H1 (cell line): ENCODE data around the gene RPA3. TPM values are rescaled to one million over a fixed set of nuclear protein-coding genes. Genes with fewer than 3 reads are reported as not detected.

Source experiments
- CTCF ChIA-PET: fragments of 300-600 bp; sonication (Branson Sonifier 250); formaldehyde crosslinking; loops from one replicate; lab custom pipeline; 2021; ENCODE audit not compliant: partially characterized antibody; lab: Charles Lee
- POLR2A ChIA-PET: fragments of 300-600 bp; sonication (Branson Sonifier 250); formaldehyde crosslinking; loops from one replicate; lab custom pipeline; 2021; ENCODE audit warnings: inconsistent platforms; ENCODE audit not compliant: partially characterized antibody; lab: Charles Lee
- DNase-seq, 2 experiments: peaks; one replicate each; pipeline versions ENCODE4 v3.0.0 to v3.0.0-alpha.2; 2010 to 2022; ENCODE audit warnings: low spot score in 2 of 2, low read depth in 1 of 2, mixed read lengths in 1 of 2
- FAIRE-seq: peaks from 2 replicates; lab custom pipeline; 2011; peaks lifted over from hg19 to GRCh38; lab: Jason Lieb, UNC
- H2AFZ ChIP-seq: 2 replicates; pipeline ENCODE4 v1.8.1; 2012; ENCODE audit warnings: low read length, inconsistent platforms
- H2AK5ac ChIP-seq: 2 replicates; pipeline ENCODE4 v1.6.1; 2013; ENCODE audit warnings: low read depth, low read length
- H2BK120ac ChIP-seq: replicated peaks from 2 replicates; pipeline ENCODE3; 2013; ENCODE audit warnings: low read depth, low read length, inconsistent platforms
- H2BK12ac ChIP-seq: 2 replicates; pipeline ENCODE4 v1.6.1; 2013; ENCODE audit warnings: low read depth, low read length
- H2BK15ac ChIP-seq: 2 replicates; pipeline ENCODE4 v1.6.1; 2013; ENCODE audit warnings: low read length
- H2BK20ac ChIP-seq: 2 replicates; pipeline ENCODE4 v1.6.1; 2013; ENCODE audit warnings: low read length
- H2BK5ac ChIP-seq: 2 replicates; pipeline ENCODE4 v1.6.1; 2013; ENCODE audit warnings: low read depth, low read length
- H3K14ac ChIP-seq: 2 replicates; pipeline ENCODE4 v1.6.1; 2013; ENCODE audit warnings: inconsistent platforms; ENCODE audit not compliant: insufficient read length
- H3K18ac ChIP-seq: 2 replicates; pipeline ENCODE4 v1.6.1; 2013; ENCODE audit warnings: low read length; ENCODE audit errors: extremely low read depth
- H3K23ac ChIP-seq: 2 replicates; pipeline ENCODE4 v1.6.1; 2013; ENCODE audit warnings: inconsistent platforms; ENCODE audit not compliant: insufficient read length
- H3K23me2 ChIP-seq: 2 replicates; pipeline ENCODE4 v1.6.1; 2013; ENCODE audit warnings: low read depth, low read length
- H3K27ac ChIP-seq: 2 replicates; pipeline ENCODE4 v1.6.1; 2011; ENCODE audit warnings: low read depth, low read length, inconsistent platforms
- H3K27me3 ChIP-seq, 4 experiments: replicated peaks in 1 of 4; 1 replicate in 1 of 4; 2 replicates in 3 of 4; pipeline versions ENCODE4 v1.6.1 to v1.8.1; 2011 to 2013; ENCODE audit warnings: low read length in 3 of 4, mild to moderate bottlenecking in 3 of 4, inconsistent platforms in 2 of 4, mixed read lengths in 2 of 4, moderate library complexity in 1 of 4; ENCODE audit not compliant: control insufficient read depth in 3 of 4, insufficient read depth in 3 of 4; ENCODE audit errors: extremely low read depth in 1 of 4
- H3K36me3 ChIP-seq, 4 experiments: 2 replicates each; pipeline versions ENCODE4 v1.6.1 to v1.8.1; 2011 to 2013; ENCODE audit warnings: mild to moderate bottlenecking in 4 of 4, low read length in 3 of 4, moderate library complexity in 2 of 4, control low read depth in 1 of 4, inconsistent platforms in 1 of 4; ENCODE audit not compliant: insufficient read depth in 4 of 4, control insufficient read depth in 2 of 4
- H3K4ac ChIP-seq: replicated peaks from 2 replicates; pipeline ENCODE3; 2013; ENCODE audit warnings: low read length, low read depth, mixed read lengths, inconsistent platforms; ENCODE audit not compliant: insufficient read length
- H3K4me1 ChIP-seq, 4 experiments: replicated peaks in 1 of 4; 1 replicate in 1 of 4; 2 replicates in 3 of 4; pipeline versions ENCODE4 v1.6.1 to v1.8.1; 2011 to 2013; ENCODE audit warnings: low read length in 3 of 4, inconsistent platforms in 2 of 4, mixed read lengths in 1 of 4; ENCODE audit not compliant: insufficient read depth in 4 of 4, control insufficient read depth in 3 of 4
- H3K4me2 ChIP-seq, 2 experiments: 2 replicates each; pipeline versions ENCODE4 v1.6.1 to v1.8.1; 2011 to 2013; ENCODE audit warnings: low read depth in 2 of 2, low read length in 2 of 2, control low read depth in 1 of 2, inconsistent platforms in 1 of 2, mild to moderate bottlenecking in 1 of 2; ENCODE audit not compliant: insufficient read depth in 1 of 2
- H3K4me3 ChIP-seq, 4 experiments: fragments of 200-600, 300-600 bp in 1 of 4; sonication (generic), shearing (Covaris generic), sonication (Bioruptor Twin) in 1 of 4; 2 replicates each; pipeline versions ENCODE4 v1.5.1 to v1.8.1; 2011 to 2016; ENCODE audit warnings: low read length in 4 of 4, low read depth in 3 of 4, control low read depth in 2 of 4, inconsistent platforms in 2 of 4, mild to moderate bottlenecking in 2 of 4, mixed read lengths in 1 of 4, moderate library complexity in 1 of 4; ENCODE audit not compliant: insufficient read depth in 2 of 4; ENCODE audit errors: extremely low read depth in 1 of 4
- H3K56ac ChIP-seq: replicated peaks from 2 replicates; pipeline ENCODE3; 2013; ENCODE audit warnings: low read depth, mild to moderate bottlenecking, mixed read lengths, low read length, inconsistent platforms; ENCODE audit not compliant: insufficient read length
- H3K79me1 ChIP-seq: 2 replicates; pipeline ENCODE4 v1.6.1; 2013; ENCODE audit warnings: low read depth, low read length, control low read depth
- H3K79me2 ChIP-seq, 2 experiments: 2 replicates each; pipeline versions ENCODE4 v1.6.1 to v1.8.1; 2012 to 2013; ENCODE audit warnings: low read length in 2 of 2, mild to moderate bottlenecking in 2 of 2, inconsistent platforms in 1 of 2; ENCODE audit not compliant: insufficient read depth in 2 of 2, control insufficient read depth in 1 of 2
- H3K9ac ChIP-seq, 4 experiments: replicated peaks in 1 of 4; 1 replicate in 1 of 4; 2 replicates in 3 of 4; pipeline versions ENCODE4 v1.6.1 to v1.8.1; 2011 to 2013; ENCODE audit warnings: low read depth in 3 of 4, low read length in 3 of 4, control low read depth in 2 of 4, mild to moderate bottlenecking in 2 of 4, moderate library complexity in 2 of 4, inconsistent platforms in 1 of 4; ENCODE audit errors: extremely low read depth in 1 of 4
- H3K9me3 ChIP-seq, 2 experiments: 2 replicates each; pipeline versions ENCODE4 v1.6.1 to v1.8.1; 2012 to 2013; ENCODE audit warnings: mild to moderate bottlenecking in 2 of 2, moderate library complexity in 2 of 2, control low read depth in 1 of 2, inconsistent platforms in 1 of 2, low read depth in 1 of 2, low read length in 1 of 2, mixed read lengths in 1 of 2; ENCODE audit not compliant: insufficient read depth in 2 of 2
- H4K20me1 ChIP-seq, 2 experiments: replicated peaks in 1 of 2; 2 replicates each; pipeline versions ENCODE3 to v1.8.1; 2011 to 2013; ENCODE audit warnings: inconsistent platforms in 2 of 2, low read length in 2 of 2, mild to moderate bottlenecking in 1 of 2; ENCODE audit not compliant: insufficient read depth in 2 of 2, control insufficient read depth in 1 of 2
- H4K5ac ChIP-seq: 2 replicates; pipeline ENCODE4 v1.6.1; 2013; ENCODE audit warnings: low read length, low read depth, mixed read lengths, inconsistent platforms; ENCODE audit not compliant: insufficient read length
- H4K8ac ChIP-seq: 2 replicates; pipeline ENCODE4 v1.8.0; 2013; ENCODE audit warnings: mild to moderate bottlenecking, moderate library complexity, low read length, inconsistent platforms; ENCODE audit not compliant: insufficient read depth; ENCODE audit errors: extremely low read depth
- H4K91ac ChIP-seq: replicated peaks from 2 replicates; pipeline ENCODE3; 2013; ENCODE audit warnings: low read length, mixed read lengths, inconsistent platforms; ENCODE audit not compliant: insufficient read length
- ASH2L ChIP-seq: fragments of 200-600, 300-600 bp; sonication (generic); IDR thresholded peaks from one replicate; pipeline ENCODE4 v1.7.1; 2017; ENCODE audit warnings: low read length
- BCL11A ChIP-seq, 2 experiments: IDR thresholded peaks; one replicate each; pipeline ENCODE4 v1.6.1; 2011; ENCODE audit warnings: low read depth in 2 of 2, low read length in 2 of 2, mild to moderate bottlenecking in 2 of 2
- CHD2 ChIP-seq: IDR thresholded peaks from 2 replicates; pipeline ENCODE4 v1.6.1; 2012; ENCODE audit warnings: low read length, improper control_type of control experiment
- CTCF ChIP-seq, 3 experiments: IDR thresholded peaks; 1 replicate in 2 of 3; 2 replicates in 1 of 3; pipeline versions ENCODE4 v1.5.1 to v1.6.1; 2011; ENCODE audit warnings: low read length in 3 of 3, mild to moderate bottlenecking in 3 of 3, inconsistent platforms in 2 of 3, low read depth in 1 of 3, moderate library complexity in 1 of 3; ENCODE audit not compliant: insufficient read depth in 1 of 3; ENCODE audit errors: control extremely low read depth in 1 of 3
- FOSL1 ChIP-seq: IDR thresholded peaks from 2 replicates; pipeline ENCODE4 v1.6.1; 2011; ENCODE audit warnings: mild to moderate bottlenecking, low read depth, low read length, moderate library complexity; ENCODE audit not compliant: insufficient read depth
- MAX ChIP-seq: IDR thresholded peaks from 2 replicates; pipeline ENCODE4 v1.6.1; 2012; ENCODE audit warnings: inconsistent platforms
- NRF1 ChIP-seq: IDR thresholded peaks from 2 replicates; pipeline ENCODE4 v1.6.1; 2011; ENCODE audit warnings: mild to moderate bottlenecking, low read depth, low read length, improper control_type of control experiment
- RAD21 ChIP-seq, 2 experiments: IDR thresholded peaks in 1 of 2; conservative IDR thresholded peaks in 1 of 2; 2 replicates each; pipeline ENCODE4 v1.6.1; 2011; ENCODE audit warnings: low read depth in 2 of 2, low read length in 2 of 2, improper control_type of control experiment in 1 of 2, inconsistent platforms in 1 of 2, mild to moderate bottlenecking in 1 of 2, moderate library complexity in 1 of 2
- SP4 ChIP-seq: IDR thresholded peaks from 2 replicates; pipeline ENCODE4 v1.6.1; 2012; ENCODE audit warnings: low read length, inconsistent platforms
- TAF1 ChIP-seq: IDR thresholded peaks from 2 replicates; pipeline ENCODE4 v1.6.1; 2011; ENCODE audit warnings: mild to moderate bottlenecking, low read depth, low read length
- YY1 ChIP-seq: IDR thresholded peaks from 2 replicates; pipeline ENCODE4 v1.6.1; 2011; ENCODE audit warnings: low read depth, mild to moderate bottlenecking, low read length
- polyA plus RNA-seq, 7 experiments: library from polyadenylated mRNA; depleted of rRNA in 3 of 7; stranded (reverse) in 5 of 7; unstranded in 2 of 7; fragments of >200 nt in 5 of 7; fragments of 200-250 nt in 2 of 7; gene quantifications; 1 replicate in 5 of 7; 2 replicates in 1 of 7; 4 replicates in 1 of 7; pipeline versions ENCODE4 v1.2.1 to v1.2.3, GENCODE V29; 2011 to 2013; ENCODE audit warnings: missing spikeins in 2 of 7, mixed read lengths in 2 of 7
- total RNA-seq: library from RNA; stranded (reverse); fragmentation: NEBNext Ultra II Directional; extraction: Animal tissue kit (Norgen Biotek cat#: 25700); gene quantifications from 2 replicates; pipeline ENCODE4 v1.2.1, GENCODE V29; 2021
- TF ChIP-seq, protein P1 (sequence below): IDR thresholded peaks from 2 replicates; pipeline ENCODE4 v1.6.1; 2011; ENCODE audit warnings: low read length, improper control_type of control experiment

RPA3 gene
- total and polyA plus RNA-seq, 2 of the 8 experiments (the other 6 are each of a cell fraction or from before 2014, with no cell fraction given): 60.2 to 105 TPM

DNA sequence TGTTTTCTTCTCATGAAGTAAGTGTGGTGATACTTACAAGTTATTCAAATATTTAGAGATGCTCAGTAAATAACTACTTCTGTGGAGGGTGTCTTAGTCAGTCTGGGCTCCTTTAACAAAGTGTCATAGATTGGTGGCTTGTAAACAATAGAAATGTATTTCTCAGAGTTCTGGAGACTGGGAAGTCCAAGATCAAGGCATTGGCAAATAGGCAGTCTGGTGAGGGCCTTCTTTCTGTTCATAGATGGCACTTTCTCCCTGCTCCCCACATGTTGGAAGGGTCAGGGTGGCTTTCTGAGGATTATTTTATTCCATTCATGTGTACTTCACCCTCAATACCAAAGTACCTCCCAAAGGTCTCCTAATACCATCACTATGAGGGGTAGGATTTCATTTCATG lies 18.4 kb downstream of the RPA3 start:
- H2BK5ac ChIP-seq: no peak overlapping the region
- no peaks in the 10 kb centered on the region for H3K79me2 ChIP-seq
- no peak overlapping the region for H2AK5ac ChIP-seq
- no peaks in the 10 kb centered on the region for H3K79me1 ChIP-seq
- no peak overlapping the region for H3K27ac ChIP-seq
- DNase-seq (no peak), FAIRE-seq (no peak)
- H3K23me2 ChIP-seq: no peaks in the 10 kb centered on the region
- no peaks in the 10 kb centered on the region for H3K36me3 ChIP-seq
- no peak overlapping the region for H2BK15ac ChIP-seq
- no peak overlapping the region for H3K4me3 ChIP-seq
- no peaks in the 10 kb centered on the region; a peak in 1 of 7 replicates for H3K4me1 ChIP-seq
- no peaks in the 10 kb centered on the region for H3K27me3 ChIP-seq
- H4K5ac ChIP-seq: no peak overlapping the region
- H3K9ac ChIP-seq: no peak overlapping the region
- H2BK120ac ChIP-seq: no peak overlapping the region
- POLR2A ChIA-PET: interaction anchor here (0.5 kb wide), 1 partner anchor 352 kb away, joined by 3 read pairs; no protein-coding TSS in a partner anchor
- H2BK20ac ChIP-seq: no peak overlapping the region
- H3K56ac ChIP-seq: no peak overlapping the region
- no peak overlapping the region for H3K18ac ChIP-seq
- H4K8ac ChIP-seq: no peak overlapping the region
- H3K23ac ChIP-seq: no peak overlapping the region
- H4K91ac ChIP-seq: no peak overlapping the region
- no peak overlapping the region for H3K14ac ChIP-seq
- no peak overlapping the region for H2BK12ac ChIP-seq
- no peak overlapping the region for H3K4ac ChIP-seq
- CTCF ChIA-PET: interaction anchor here (0.8 kb wide), 1 partner anchor 19 kb away, joined by 3 read pairs; no protein-coding TSS in a partner anchor
- no peak overlapping the region for H3K4me2 ChIP-seq
- no peaks in the 10 kb centered on the region for H4K20me1 ChIP-seq
- H3K9me3 ChIP-seq: no peaks in the 10 kb centered on the region
- no peak overlapping the region for H2AFZ ChIP-seq
- TF ChIP-seq TAF1: no peak
- TF ChIP-seq, protein P1, sequence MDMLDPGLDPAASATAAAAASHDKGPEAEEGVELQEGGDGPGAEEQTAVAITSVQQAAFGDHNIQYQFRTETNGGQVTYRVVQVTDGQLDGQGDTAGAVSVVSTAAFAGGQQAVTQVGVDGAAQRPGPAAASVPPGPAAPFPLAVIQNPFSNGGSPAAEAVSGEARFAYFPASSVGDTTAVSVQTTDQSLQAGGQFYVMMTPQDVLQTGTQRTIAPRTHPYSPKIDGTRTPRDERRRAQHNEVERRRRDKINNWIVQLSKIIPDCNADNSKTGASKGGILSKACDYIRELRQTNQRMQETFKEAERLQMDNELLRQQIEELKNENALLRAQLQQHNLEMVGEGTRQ: no peak
- TF ChIP-seq YY1: no peak
- no peak for TF ChIP-seq FOSL1
- TF ChIP-seq NRF1: no peak
- TF ChIP-seq SP4: no peak
- TF ChIP-seq CHD2: no peak
- TF ChIP-seq MAX: no peak
- TF ChIP-seq CTCF (IDR thresholded peaks at IDR 0.05; ENCODE audit: control extremely low read depth in 1 of 3, insufficient read depth in 1 of 3, low read depth in 1 of 3, low read length in 3 of 3): no peak
- no peak for TF ChIP-seq BCL11A (IDR thresholded peaks at IDR 0.05; ENCODE audit: low read depth in 2 of 2, low read length in 2 of 2)
- TF ChIP-seq ASH2L: no peak
- TF ChIP-seq RAD21 (IDR thresholded peaks at IDR 0.05 in 1 of 2, conservative IDR thresholded peaks at IDR 0.05 in 1 of 2; ENCODE audit: low read depth in 2 of 2, low read length in 2 of 2): no peak
